Neural cell (in vitro differentiated cells): ENCODE data around the gene EPS8L2. TPM values are rescaled to one million over a fixed set of nuclear protein-coding genes. Genes with fewer than 3 reads are reported as not detected.

ENCODE experiments used
- H2AFZ ChIP-seq: fragments of 200-600, 300-800 bp; sonication (generic), shearing (Covaris generic); 2 replicates; pipeline ENCODE4 v1.6.0; 2014; ENCODE audit warnings: low read depth, mild to moderate bottlenecking, antibody characterized with exemption, low read length, moderate library complexity
- H3F3A ChIP-seq: fragments of 200-600 bp; shearing (Covaris generic); 2 replicates; pipeline ENCODE4 v1.6.1; 2016; ENCODE audit warnings: mild to moderate bottlenecking, moderate library complexity, mixed read lengths, antibody characterized with exemption, low read length; ENCODE audit not compliant: insufficient read depth, poor library complexity, severe bottlenecking
- H3K27ac ChIP-seq: fragments of 200-600, 300-800 bp; sonication (generic), shearing (Covaris generic); 2 replicates; pipeline ENCODE4 v1.5.1; 2014; ENCODE audit warnings: mild to moderate bottlenecking, low read length, moderate library complexity
- H3K27me3 ChIP-seq: fragments of 300-800, 200-600 bp; sonication (generic), shearing (Covaris generic); 2 replicates; pipeline ENCODE4 v1.6.0; 2014; ENCODE audit warnings: mild to moderate bottlenecking, low read depth, low read length, moderate library complexity; ENCODE audit not compliant: insufficient read depth
- H3K36me3 ChIP-seq: fragments of 300-800, 200-600 bp; sonication (generic), shearing (Covaris generic); 2 replicates; pipeline ENCODE4 v1.5.1; 2014; ENCODE audit warnings: mild to moderate bottlenecking, antibody characterized with exemption, low read length, moderate library complexity; ENCODE audit not compliant: insufficient read depth
- H3K4me2 ChIP-seq: fragments of 300-800, 200-600 bp; sonication (generic), shearing (Covaris generic); 2 replicates; pipeline ENCODE4 v1.6.0; 2014; ENCODE audit warnings: mild to moderate bottlenecking, low read length
- H3K4me3 ChIP-seq: fragments of 300-800, 200-600 bp; sonication (generic), shearing (Covaris generic); 2 replicates; pipeline ENCODE4 v1.5.1; 2014; ENCODE audit warnings: mild to moderate bottlenecking, low read length, moderate library complexity
- H3K79me2 ChIP-seq: fragments of 200-600 bp; shearing (Covaris generic); replicated peaks from 2 replicates; pipeline ENCODE4 v1.6.0; 2014; ENCODE audit warnings: mild to moderate bottlenecking, low read length, moderate library complexity; ENCODE audit not compliant: insufficient read depth
- H3K9ac ChIP-seq: fragments of 300-800, 200-600 bp; sonication (generic), shearing (Covaris generic); 2 replicates; pipeline ENCODE4 v1.6.1; 2016; ENCODE audit warnings: mild to moderate bottlenecking, low read length, mixed read lengths
- H3K9me2 ChIP-seq: fragments of 200-600 bp; shearing (Covaris generic); 2 replicates; pipeline ENCODE4 v1.6.1; 2016; ENCODE audit warnings: mild to moderate bottlenecking, low read length, mixed read lengths; ENCODE audit not compliant: insufficient read depth
- H3K9me3 ChIP-seq: fragments of 200-600, 300-800 bp; sonication (generic), shearing (Covaris generic); 2 replicates; pipeline ENCODE4 v1.6.1; 2016; ENCODE audit warnings: mild to moderate bottlenecking, mixed run types, low read length, moderate library complexity, mixed read lengths
- H4K20me1 ChIP-seq: fragments of 200-600 bp; shearing (Covaris generic); 2 replicates; pipeline ENCODE4 v1.6.1; 2016; ENCODE audit warnings: mild to moderate bottlenecking, mixed run types; ENCODE audit not compliant: insufficient read depth
- EP300 ChIP-seq: fragments of 450-650 bp; conservative IDR thresholded peaks from 2 replicates; pipeline ENCODE4 v1.6.1; 2014; ENCODE audit warnings: antibody characterized with exemption, mild to moderate bottlenecking, moderate library complexity; ENCODE audit not compliant: poor library complexity, severe bottlenecking
- EZH2 ChIP-seq: fragments of 200-600, 300-800 bp; shearing (Covaris generic), sonication (generic); IDR thresholded peaks from 2 replicates; pipeline ENCODE4 v1.6.1; 2014; ENCODE audit warnings: antibody characterized with exemption, low read length, borderline replicate concordance, mild to moderate bottlenecking; ENCODE audit not compliant: insufficient read depth, poor library complexity, severe bottlenecking
- MXI1 ChIP-seq: fragments of 450-650 bp; conservative IDR thresholded peaks from 2 replicates; pipeline ENCODE4 v1.6.1; 2014; ENCODE audit warnings: antibody characterized with exemption, mild to moderate bottlenecking; ENCODE audit not compliant: poor library complexity, severe bottlenecking
- POLR2AphosphoS5 ChIP-seq: IDR thresholded peaks from 2 replicates; pipeline ENCODE4 v1.6.1; 2012
- RAD21 ChIP-seq: fragments of 450-650 bp; conservative IDR thresholded peaks from 2 replicates; pipeline ENCODE4 v1.6.1; 2014; ENCODE audit warnings: antibody characterized with exemption, mild to moderate bottlenecking, moderate library complexity
- SMC3 ChIP-seq: fragments of 450-650 bp; conservative IDR thresholded peaks from 2 replicates; pipeline ENCODE4 v1.6.1; 2014; ENCODE audit warnings: antibody characterized with exemption, mild to moderate bottlenecking, moderate library complexity; ENCODE audit not compliant: poor library complexity
- TAF1 ChIP-seq: IDR thresholded peaks from 2 replicates; pipeline ENCODE4 v1.6.1; 2012; ENCODE audit warnings: low read depth
- polyA plus RNA-seq: library from polyadenylated mRNA; depleted of rRNA; stranded (reverse); fragments of >200 nt; gene quantifications from 2 replicates; pipeline ENCODE4 v1.2.3, GENCODE V29; 2014
- TF ChIP-seq, protein P1 (sequence below): fragments of 450-650 bp; IDR thresholded peaks from 2 replicates; pipeline ENCODE4 v1.5.1; 2014; ENCODE audit warnings: antibody characterized with exemption, mild to moderate bottlenecking, moderate library complexity; ENCODE audit not compliant: poor library complexity, severe bottlenecking
- TF ChIP-seq, protein P2 (sequence below): IDR thresholded peaks from 2 replicates; pipeline ENCODE4 v1.6.1; 2012; ENCODE audit warnings: borderline replicate concordance

The EPS8L2 gene
- polyA plus RNA-seq, 1 donor from 2014 or later = 7.5 TPM

DNA sequence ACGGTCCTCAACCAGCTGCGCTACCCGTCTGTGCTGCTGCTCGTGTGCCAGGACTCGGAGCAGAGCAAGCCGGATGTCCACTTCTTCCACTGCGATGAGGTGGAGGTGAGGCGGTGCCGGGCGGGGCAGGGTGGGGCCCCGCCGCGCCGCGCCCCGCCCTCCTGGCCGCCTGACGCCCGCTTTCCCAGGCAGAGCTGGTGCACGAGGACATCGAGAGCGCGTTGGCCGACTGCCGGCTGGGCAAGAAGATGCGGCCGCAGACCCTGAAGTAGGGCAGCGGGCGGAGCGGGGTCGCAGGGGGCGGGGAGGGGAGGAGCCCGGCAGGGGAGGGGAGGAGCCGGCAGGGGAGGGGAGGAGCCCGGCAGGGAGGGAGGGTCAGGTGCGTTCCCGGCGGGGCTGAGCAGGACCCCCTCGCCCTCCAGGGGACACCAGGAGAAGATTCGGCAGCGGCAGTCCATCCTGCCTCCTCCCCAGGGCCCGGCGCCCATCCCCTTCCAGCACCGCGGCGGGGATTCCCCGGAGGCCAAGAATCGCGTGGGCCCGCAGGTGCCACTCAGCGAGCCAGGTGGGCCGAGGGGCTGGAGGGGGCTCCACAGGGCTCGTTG, 14.7 kb downstream of the EPS8L2 start:
- H3K4me3 ChIP-seq = no peak overlapping the region
- H2AFZ ChIP-seq = no peak overlapping the region
- no peak for TF ChIP-seq SMC3
- TF ChIP-seq, protein P1, sequence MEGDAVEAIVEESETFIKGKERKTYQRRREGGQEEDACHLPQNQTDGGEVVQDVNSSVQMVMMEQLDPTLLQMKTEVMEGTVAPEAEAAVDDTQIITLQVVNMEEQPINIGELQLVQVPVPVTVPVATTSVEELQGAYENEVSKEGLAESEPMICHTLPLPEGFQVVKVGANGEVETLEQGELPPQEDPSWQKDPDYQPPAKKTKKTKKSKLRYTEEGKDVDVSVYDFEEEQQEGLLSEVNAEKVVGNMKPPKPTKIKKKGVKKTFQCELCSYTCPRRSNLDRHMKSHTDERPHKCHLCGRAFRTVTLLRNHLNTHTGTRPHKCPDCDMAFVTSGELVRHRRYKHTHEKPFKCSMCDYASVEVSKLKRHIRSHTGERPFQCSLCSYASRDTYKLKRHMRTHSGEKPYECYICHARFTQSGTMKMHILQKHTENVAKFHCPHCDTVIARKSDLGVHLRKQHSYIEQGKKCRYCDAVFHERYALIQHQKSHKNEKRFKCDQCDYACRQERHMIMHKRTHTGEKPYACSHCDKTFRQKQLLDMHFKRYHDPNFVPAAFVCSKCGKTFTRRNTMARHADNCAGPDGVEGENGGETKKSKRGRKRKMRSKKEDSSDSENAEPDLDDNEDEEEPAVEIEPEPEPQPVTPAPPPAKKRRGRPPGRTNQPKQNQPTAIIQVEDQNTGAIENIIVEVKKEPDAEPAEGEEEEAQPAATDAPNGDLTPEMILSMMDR = no peak
- no peak for TF ChIP-seq MXI1
- TF ChIP-seq RAD21 = no peak
- TF ChIP-seq EP300 = no peak
- TF ChIP-seq, protein P2, sequence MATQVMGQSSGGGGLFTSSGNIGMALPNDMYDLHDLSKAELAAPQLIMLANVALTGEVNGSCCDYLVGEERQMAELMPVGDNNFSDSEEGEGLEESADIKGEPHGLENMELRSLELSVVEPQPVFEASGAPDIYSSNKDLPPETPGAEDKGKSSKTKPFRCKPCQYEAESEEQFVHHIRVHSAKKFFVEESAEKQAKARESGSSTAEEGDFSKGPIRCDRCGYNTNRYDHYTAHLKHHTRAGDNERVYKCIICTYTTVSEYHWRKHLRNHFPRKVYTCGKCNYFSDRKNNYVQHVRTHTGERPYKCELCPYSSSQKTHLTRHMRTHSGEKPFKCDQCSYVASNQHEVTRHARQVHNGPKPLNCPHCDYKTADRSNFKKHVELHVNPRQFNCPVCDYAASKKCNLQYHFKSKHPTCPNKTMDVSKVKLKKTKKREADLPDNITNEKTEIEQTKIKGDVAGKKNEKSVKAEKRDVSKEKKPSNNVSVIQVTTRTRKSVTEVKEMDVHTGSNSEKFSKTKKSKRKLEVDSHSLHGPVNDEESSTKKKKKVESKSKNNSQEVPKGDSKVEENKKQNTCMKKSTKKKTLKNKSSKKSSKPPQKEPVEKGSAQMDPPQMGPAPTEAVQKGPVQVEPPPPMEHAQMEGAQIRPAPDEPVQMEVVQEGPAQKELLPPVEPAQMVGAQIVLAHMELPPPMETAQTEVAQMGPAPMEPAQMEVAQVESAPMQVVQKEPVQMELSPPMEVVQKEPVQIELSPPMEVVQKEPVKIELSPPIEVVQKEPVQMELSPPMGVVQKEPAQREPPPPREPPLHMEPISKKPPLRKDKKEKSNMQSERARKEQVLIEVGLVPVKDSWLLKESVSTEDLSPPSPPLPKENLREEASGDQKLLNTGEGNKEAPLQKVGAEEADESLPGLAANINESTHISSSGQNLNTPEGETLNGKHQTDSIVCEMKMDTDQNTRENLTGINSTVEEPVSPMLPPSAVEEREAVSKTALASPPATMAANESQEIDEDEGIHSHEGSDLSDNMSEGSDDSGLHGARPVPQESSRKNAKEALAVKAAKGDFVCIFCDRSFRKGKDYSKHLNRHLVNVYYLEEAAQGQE = no peak
- no peak for TF ChIP-seq TAF1
- TF ChIP-seq EZH2 = no peak
- no peak for TF ChIP-seq POLR2AphosphoS5
- H3K9me2 ChIP-seq = no peaks in the 10 kb centered on the region
- H3K36me3 ChIP-seq = no peaks in the 10 kb centered on the region
- H3K27me3 ChIP-seq = peaks cover 36% of the 10 kb centered on the region
- H3K27ac ChIP-seq = no peak overlapping the region
- no peaks in the 10 kb centered on the region for H3F3A ChIP-seq
- no peaks in the 10 kb centered on the region for H3K79me2 ChIP-seq
- H4K20me1 ChIP-seq = no peaks in the 10 kb centered on the region
- H3K4me2 ChIP-seq = no peak overlapping the region
- H3K9ac ChIP-seq = no peak overlapping the region
- no peaks in the 10 kb centered on the region for H3K9me3 ChIP-seq

DNA sequence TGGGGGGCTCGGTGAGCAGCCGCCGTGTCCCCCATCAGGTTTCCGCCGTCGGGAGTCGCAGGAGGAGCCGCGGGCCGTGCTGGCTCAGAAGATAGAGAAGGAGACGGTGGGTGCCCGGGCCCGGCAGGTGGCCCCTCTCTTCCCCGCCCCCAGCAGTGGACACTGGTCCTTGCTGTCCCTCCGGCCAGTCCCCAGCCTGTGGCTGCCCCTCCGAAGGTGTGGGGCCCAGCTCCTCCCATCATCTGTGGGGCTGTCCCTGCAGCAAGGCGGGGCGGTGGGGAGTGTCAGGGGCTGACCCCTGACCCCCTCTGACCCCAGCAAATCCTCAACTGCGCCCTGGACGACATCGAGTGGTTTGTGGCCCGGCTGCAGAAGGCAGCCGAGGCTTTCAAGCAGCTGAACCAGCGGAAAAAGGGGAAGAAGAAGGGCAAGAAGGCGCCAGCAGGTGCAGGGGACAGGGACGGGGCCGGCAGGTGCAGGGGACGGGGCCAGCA, 15.3 kb downstream of the EPS8L2 start:
- Histone ChIP-seq H2AFZ (no peak overlapping the region), H3K4me3 (no peak overlapping the region), H3F3A (no peaks in the 10 kb centered on the region), H3K9me2 (no peaks in the 10 kb centered on the region), H3K27ac (no peak overlapping the region), H3K4me2 (no peak overlapping the region), H3K27me3 (peaks cover 41% of the 10 kb centered on the region), H3K9ac (no peak overlapping the region), H4K20me1 (no peaks in the 10 kb centered on the region), H3K36me3 (no peaks in the 10 kb centered on the region), H3K9me3 (no peaks in the 10 kb centered on the region), H3K79me2 (no peaks in the 10 kb centered on the region)
- TF ChIP-seq POLR2AphosphoS5 = no peak
- no peak for TF ChIP-seq RAD21
- no peak for TF ChIP-seq EP300
- TF ChIP-seq EZH2 = no peak
- no peak for TF ChIP-seq MXI1
- no peak for TF ChIP-seq TAF1
- TF ChIP-seq SMC3 = no peak
- TF ChIP-seq, protein P2 = no peak
- TF ChIP-seq, protein P1 = no peak
